NCI-H1092 (cell line): ENCODE results near the gene ADM5.
A peak's percentile ranks its signal among the peaks of the same experiment; 100 is the strongest.

Experiments used
- DNase-seq: peaks from one replicate; lab custom pipeline; 2025; lab: John Stamatoyannopoulos, UW

The ADM5 gene

GRCh38 chr19:49680421-49681351 lies 8.7 kb upstream of the ADM5 start:
- peak; percentile 77 for DNase-seq

GRCh38 chr19:49681830-49682229 lies 7.6 kb upstream of the ADM5 start:
- DNase-seq: no peak

GRCh38 chr19:49682274-49682673 lies 7.1 kb upstream of the ADM5 start:
- no peak for DNase-seq

- DNase-seq: no peak
These were observed 5.6 kb upstream of the ADM5 start for GRCh38 chr19:49683814-49684250.

- DNase-seq: no peak
These were observed 5.0 kb upstream of the ADM5 start for GRCh38 chr19:49684251-49684982.

GRCh38 chr19:49684983-49685553 lies 4.3 kb upstream of the ADM5 start:
- DNase-seq: no peak

GRCh38 chr19:49685845-49686332 lies 3.5 kb upstream of the ADM5 start:
- DNase-seq: no peak

GRCh38 chr19:49686503-49687088 lies 2.8 kb upstream of the ADM5 start:
- no peak for DNase-seq

- DNase-seq: no peak
These were observed 2.2 kb upstream of the ADM5 start for GRCh38 chr19:49687150-49687549.

GRCh38 chr19:49687566-49688316 lies 1.7 kb upstream of the ADM5 start:
- DNase-seq: no peak

- no peak for DNase-seq
These were observed 762 bp upstream of the ADM5 start for GRCh38 chr19:49688531-49689132.

- DNase-seq: no peak
These were observed 773 bp downstream of the ADM5 start for GRCh38 chr19:49690079-49690655.

- DNase-seq: peak; percentile 88
These were observed 1.4 kb downstream of the ADM5 start, which contains the start of gene CPT1C for GRCh38 chr19:49690656-49691242. Gene CPT1C (plus strand): TSS chr19:49691116. CDS start chr19:49692253, 1,137 bp downstream.

- peak; percentile 41 for DNase-seq
These were observed 2.1 kb downstream of the ADM5 start for GRCh38 chr19:49691243-49692146.

- no peak for DNase-seq
These were observed 2.7 kb downstream of the ADM5 start for GRCh38 chr19:49692147-49692506.

- no peak for DNase-seq
These were observed 6.7 kb downstream of the ADM5 start for GRCh38 chr19:49696115-49696514.

- DNase-seq: no peak
These were observed 7.5 kb downstream of the ADM5 start for GRCh38 chr19:49696865-49697264.

- no peak for DNase-seq
These were observed 10.0 kb downstream of the ADM5 start for GRCh38 chr19:49699364-49699763.

GRCh38 chr19:49700563-49700962 lies 11.2 kb downstream of the ADM5 start:
- DNase-seq: no peak
